Cardiac muscle cell (in vitro differentiated cells and primary cell): ENCODE data around the gene EFCAB7. TPM values are rescaled to one million over a fixed set of nuclear protein-coding genes. Genes with fewer than 3 reads are reported as not detected.

Source experiments
- DNase-seq, 2 donors: peaks; one replicate each; pipeline versions ENCODE4 v3.0.0 to v3.0.0-alpha.2; 2010 to 2017; ENCODE audit warnings: low read depth in 1 of 2, low spot score in 1 of 2
- H3K27ac ChIP-seq: fragments of 200-600 bp; sonication (generic); 2 replicates; pipeline ENCODE4 v1.5.1; 2016
- H3K27me3 ChIP-seq: fragments of 200-600 bp; sonication (generic); 2 replicates; pipeline ENCODE4 v1.6.0; 2016; ENCODE audit warnings: control low read depth
- H3K36me3 ChIP-seq: fragments of 200-600 bp; sonication (generic); 2 replicates; pipeline ENCODE4 v1.5.1; 2016; ENCODE audit warnings: control low read depth
- H3K4me1 ChIP-seq: fragments of 200-600 bp; sonication (generic); 2 replicates; pipeline ENCODE4 v1.8.1; 2017; ENCODE audit warnings: low read depth, mild to moderate bottlenecking, mixed run types
- H3K4me3 ChIP-seq: fragments of 200-600 bp; sonication (generic); 2 replicates; pipeline ENCODE4 v1.5.1; 2016; ENCODE audit warnings: mild to moderate bottlenecking
- H3K9me3 ChIP-seq: fragments of 200-600 bp; sonication (generic); 2 replicates; pipeline ENCODE4 v1.5.1; 2017; ENCODE audit warnings: low read depth, mild to moderate bottlenecking, control low read depth
- CTCF ChIP-seq: IDR thresholded peaks from 2 replicates; pipeline ENCODE4 v1.5.1; 2012; ENCODE audit warnings: low read depth, mild to moderate bottlenecking, low read length
- polyA plus RNA-seq: library from polyadenylated mRNA; unstranded; fragments of >200 nt; fragmentation: Nextera tagmentation; extraction: Ambion mirVana; gene quantifications from 2 replicates; pipeline ENCODE4 v1.2.1, GENCODE V29; 2016
- total RNA-seq: library from RNA; depleted of rRNA; stranded (reverse); fragments of >200 nt; gene quantifications from 2 replicates; pipeline ENCODE4 v1.2.3, GENCODE V29; 2016

EFCAB7 gene
- 6.2 and 6.8 TPM in 2 replicates for total RNA-seq
- 10.6 and 12.5 TPM in 2 replicates for polyA plus RNA-seq

- no peaks in the 10 kb centered on the region for H3K9me3 ChIP-seq
- no peak for TF ChIP-seq CTCF
- peaks cover 7% of the 10 kb centered on the region for H3K4me1 ChIP-seq
- H3K27me3 ChIP-seq = no peaks in the 10 kb centered on the region
- peak within 1 kb of the TSS; percentile 49 for H3K4me3 ChIP-seq
- DNase-seq = peak; percentile 92 to 97
- no peaks in the 10 kb centered on the region for H3K36me3 ChIP-seq
- H3K27ac ChIP-seq = peak within 1 kb of the TSS; percentile 98
Observed at GRCh38 chr1:63522891-63523728, at the start of gene EFCAB7, which contains the start of gene ITGB3BP. Gene EFCAB7, plus strand, starts transcription at chr1:63523525. Its CDS starts 2,048 bp downstream, at chr1:63525573. Gene ITGB3BP, minus strand, starts transcription at chr1:63523225. Its CDS starts 92 bp downstream, at chr1:63523133.

GRCh38 chr1:63475761-63476160 is 47.6 kb upstream of the EFCAB7 start:
- no peak overlapping the region for H3K27ac ChIP-seq
- no peak for TF ChIP-seq CTCF
- no peaks in the 10 kb centered on the region for H3K4me1 ChIP-seq
- DNase-seq = no peak
- no peaks in the 10 kb centered on the region for H3K27me3 ChIP-seq
- no peaks in the 10 kb centered on the region for H3K36me3 ChIP-seq
- no peaks in the 10 kb centered on the region for H3K9me3 ChIP-seq
- H3K4me3 ChIP-seq = no peak overlapping the region

GRCh38 chr1:63480057-63480456 is 43.3 kb upstream of the EFCAB7 start:
- no peaks in the 10 kb centered on the region for H3K27me3 ChIP-seq
- no peak for DNase-seq
- no peak for TF ChIP-seq CTCF
- no peak overlapping the region for H3K4me3 ChIP-seq
- H3K36me3 ChIP-seq = no peaks in the 10 kb centered on the region
- no peaks in the 10 kb centered on the region for H3K4me1 ChIP-seq
- no peak overlapping the region for H3K27ac ChIP-seq
- H3K9me3 ChIP-seq = no peaks in the 10 kb centered on the region

GRCh38 chr1:63486629-63487028 is 36.7 kb upstream of the EFCAB7 start:
- DNase-seq = peak in 1 of 2 donors; percentile 19
- H3K9me3 ChIP-seq = no peaks in the 10 kb centered on the region
- no peaks in the 10 kb centered on the region for H3K27me3 ChIP-seq
- no peaks in the 10 kb centered on the region for H3K4me1 ChIP-seq
- no peak for TF ChIP-seq CTCF
- H3K27ac ChIP-seq = no peak overlapping the region
- H3K4me3 ChIP-seq = no peak overlapping the region
- no peaks in the 10 kb centered on the region for H3K36me3 ChIP-seq

GRCh38 chr1:63487336-63488065 is 35.8 kb upstream of the EFCAB7 start:
- no peak for TF ChIP-seq CTCF
- H3K4me3 ChIP-seq = no peak overlapping the region
- no peaks in the 10 kb centered on the region for H3K27me3 ChIP-seq
- no peaks in the 10 kb centered on the region for H3K9me3 ChIP-seq
- H3K27ac ChIP-seq = no peak overlapping the region
- peak in 1 of 2 donors; percentile 60 for DNase-seq
- no peaks in the 10 kb centered on the region for H3K36me3 ChIP-seq
- no peaks in the 10 kb centered on the region for H3K4me1 ChIP-seq
